GM19324 (cell line): ENCODE measurements around the gene TSPYL1.
A peak's percentile ranks its signal among the peaks of the same experiment; 100 is the strongest.

Source experiments
- ATAC-seq: cut with Tn5 transposase; IDR thresholded peaks from one replicate; pipeline ENCODE4 v1.9.1; 2021; ENCODE audit warnings: mild to moderate bottlenecking, moderate library complexity; ENCODE audit not compliant: unreplicated experiment, low FRiP score

Gene TSPYL1

DNA sequence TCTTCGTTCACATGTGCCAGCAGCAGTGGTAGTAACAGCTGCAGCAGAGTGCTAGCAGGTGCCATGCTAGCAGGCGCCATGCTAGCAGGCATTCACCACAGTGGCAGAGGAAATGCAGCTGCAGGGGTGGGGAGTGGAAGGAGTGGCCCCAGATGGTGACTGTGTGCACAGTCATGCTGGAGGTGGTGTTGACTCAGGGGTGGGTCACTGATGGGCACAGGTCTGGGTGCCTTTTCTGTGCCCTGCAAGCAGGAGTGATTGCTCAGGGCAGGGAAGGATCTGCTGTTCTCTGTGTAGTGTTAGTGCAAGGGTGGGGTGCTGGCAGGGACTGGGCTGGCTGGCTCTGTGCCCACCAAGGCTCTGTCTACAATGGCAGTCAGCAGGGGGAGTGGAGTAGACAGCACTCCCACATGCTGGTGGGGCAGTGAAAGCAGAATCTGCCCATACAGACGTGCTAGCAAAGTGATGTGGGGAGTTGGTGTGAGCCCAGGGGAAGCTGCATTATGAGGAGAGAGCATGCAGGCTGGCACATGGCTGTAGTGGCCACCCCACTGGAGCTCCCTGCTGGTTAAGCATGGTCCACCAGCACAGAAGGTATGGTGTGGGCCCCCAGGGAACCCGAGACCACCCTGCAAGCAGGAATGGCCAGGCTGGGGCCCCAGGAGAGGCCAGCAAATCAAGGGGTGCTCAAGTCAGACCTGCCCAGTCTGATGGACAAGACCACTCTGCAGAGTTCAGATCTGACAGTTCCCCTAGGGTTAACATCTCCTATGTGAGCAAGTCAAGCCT, 14.5 kb downstream of the TSPYL1 start:
- no peak for ATAC-seq

DNA sequence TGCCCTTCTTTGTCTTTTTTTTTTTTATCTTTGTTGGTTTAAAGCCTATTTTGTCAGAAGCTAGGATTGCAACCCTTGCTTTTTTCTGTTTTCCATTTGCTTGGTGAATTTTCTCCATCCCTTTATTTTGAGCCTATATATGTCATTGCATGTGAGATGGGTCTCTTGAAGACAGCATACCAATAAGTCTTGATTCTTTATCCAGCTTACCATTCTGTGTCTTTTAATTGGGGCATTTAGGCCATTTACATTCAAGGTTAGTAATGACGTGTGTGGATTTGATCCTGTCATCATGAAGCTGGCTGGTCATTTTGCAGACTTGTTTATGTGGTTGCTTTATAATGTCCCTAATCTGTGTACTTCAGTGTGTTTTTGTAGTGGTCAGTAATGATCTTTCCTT, 16.4 kb downstream of the TSPYL1 start:
- no peak for ATAC-seq

- no peak for ATAC-seq
These were observed 21.2 kb downstream of the TSPYL1 start for GRCh38 chr6:116258520-116258919.

DNA sequence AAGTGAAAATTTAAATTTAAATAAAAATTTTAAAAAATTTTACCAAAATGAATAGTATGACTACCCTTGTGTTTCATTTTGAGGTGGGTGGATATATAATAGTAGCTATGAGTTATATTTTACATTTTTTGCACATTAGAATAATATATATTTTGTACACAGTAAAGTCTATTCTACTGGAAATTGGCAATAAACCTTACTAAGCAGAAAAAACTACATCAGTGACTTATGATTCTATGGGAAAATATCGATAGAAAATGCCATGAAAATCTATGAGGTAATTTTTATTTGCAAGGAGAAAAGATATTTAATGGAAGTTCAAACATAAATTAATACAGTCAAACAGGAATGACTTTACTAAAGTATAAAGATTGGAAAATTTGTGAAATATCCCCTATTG, 23.0 kb downstream of the TSPYL1 start:
- no peak for ATAC-seq

- ATAC-seq, result no peak
These were observed 24.4 kb downstream of the TSPYL1 start for GRCh38 chr6:116255246-116255800.

DNA sequence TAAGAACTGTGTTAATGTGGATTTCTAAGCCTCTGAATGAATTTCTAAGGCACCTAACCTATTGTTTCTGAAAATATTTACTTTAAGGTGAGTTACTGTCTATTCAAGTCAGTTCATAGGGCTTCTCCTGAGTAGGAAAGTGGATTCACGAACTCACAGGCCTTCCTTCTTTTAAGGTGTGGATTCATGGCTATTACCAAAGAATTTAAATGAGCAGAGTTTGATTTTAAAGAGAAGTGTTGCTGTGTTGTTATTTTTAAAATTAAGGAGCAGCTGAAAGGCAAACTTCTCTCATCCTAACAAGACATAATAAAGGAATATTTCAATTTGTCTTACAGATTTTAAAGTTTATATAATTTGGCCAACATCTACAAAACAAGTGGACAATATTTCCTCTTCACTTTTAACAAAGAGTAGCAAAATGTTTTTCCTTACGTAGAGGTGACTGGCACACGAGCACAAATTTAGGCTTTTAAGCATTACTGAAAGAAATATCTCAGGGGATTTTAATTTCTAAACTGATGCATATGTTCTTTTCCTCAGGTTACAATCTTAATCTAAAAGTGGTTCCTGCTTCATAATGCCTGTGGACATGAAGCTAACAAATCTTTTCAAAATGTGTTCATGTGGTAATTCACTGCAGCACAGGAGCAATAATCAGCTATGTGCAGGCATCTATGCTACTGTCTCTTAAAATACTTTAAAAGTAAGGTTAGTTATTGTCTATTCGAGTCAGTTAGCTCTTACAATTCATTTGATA, 25.3 kb downstream of the TSPYL1 start:
- ATAC-seq, result peak; percentile 23

GRCh38 chr6:116253505-116254296, 26.0 kb downstream of the TSPYL1 start, which contains the start of gene TSPYL4:
Gene TSPYL4 (minus strand): TSS chr6:116254075. CDS start chr6:116254008, 67 bp downstream.
- ATAC-seq, result peak; percentile 100

- ATAC-seq, result no peak
These were observed 26.6 kb downstream of the TSPYL1 start for GRCh38 chr6:116253188-116253504.

DNA sequence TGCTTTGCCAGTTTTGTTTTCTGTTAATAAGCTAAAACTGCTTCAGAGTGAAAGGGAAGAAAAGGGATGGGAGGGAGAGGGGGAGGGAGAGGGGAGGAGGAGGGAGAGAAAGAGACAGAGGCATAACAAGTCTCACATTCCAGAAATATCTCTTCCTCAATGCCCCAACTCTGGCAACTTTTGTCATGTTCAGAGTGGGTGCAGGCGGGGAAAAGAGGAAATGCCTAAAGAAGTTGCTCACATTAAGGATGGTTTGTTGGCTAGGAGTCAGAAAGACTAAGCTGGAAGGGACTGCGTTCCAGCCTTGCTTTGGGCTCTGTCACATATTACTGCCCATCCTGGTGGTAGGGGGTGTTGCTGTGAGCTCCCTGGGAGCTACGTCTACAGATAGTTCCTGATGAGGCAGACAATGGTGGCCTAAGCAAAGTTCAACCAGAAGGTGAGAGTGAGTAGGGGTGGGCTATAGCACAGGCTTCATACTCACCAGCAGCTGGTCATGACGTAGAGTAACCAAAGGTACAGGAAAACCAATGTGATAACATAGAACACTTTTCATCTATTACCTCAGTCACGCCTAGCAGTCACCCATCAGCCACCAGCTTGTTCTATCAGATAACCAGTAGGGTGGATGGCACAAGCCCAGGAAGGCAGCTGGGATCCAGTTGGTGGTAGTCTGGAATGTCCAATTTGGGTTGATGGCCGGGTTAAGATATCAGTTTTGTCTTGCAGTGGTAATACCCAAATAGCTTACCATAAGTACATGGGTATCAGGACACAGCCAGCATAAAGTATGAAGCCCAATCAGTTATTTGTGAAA, 28.0 kb downstream of the TSPYL1 start:
- no peak for ATAC-seq

GRCh38 chr6:116248577-116248976, 31.2 kb downstream of the TSPYL1 start:
- no peak for ATAC-seq

DNA sequence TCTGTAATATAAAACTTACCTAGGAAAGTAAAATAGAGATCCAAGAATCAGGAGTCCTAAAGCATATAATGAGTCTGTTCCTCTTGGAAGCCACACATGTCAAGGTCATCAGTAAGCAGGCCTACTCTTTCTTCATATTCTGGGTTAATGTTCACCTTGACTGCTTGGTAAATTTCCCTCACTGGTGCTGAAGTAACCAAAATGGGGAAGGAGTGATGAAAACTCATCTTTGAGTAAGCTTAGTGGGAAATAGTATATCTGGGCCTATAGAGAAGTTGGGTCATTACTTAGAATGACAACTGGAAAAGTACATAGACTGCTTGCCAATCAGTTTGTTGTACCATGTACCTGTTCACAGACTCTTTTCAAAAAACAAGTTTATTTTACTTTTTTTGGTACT, 32.4 kb downstream of the TSPYL1 start:
- no peak for ATAC-seq

- no peak for ATAC-seq
These were observed 33.6 kb downstream of the TSPYL1 start for GRCh38 chr6:116246089-116246488.

DNA sequence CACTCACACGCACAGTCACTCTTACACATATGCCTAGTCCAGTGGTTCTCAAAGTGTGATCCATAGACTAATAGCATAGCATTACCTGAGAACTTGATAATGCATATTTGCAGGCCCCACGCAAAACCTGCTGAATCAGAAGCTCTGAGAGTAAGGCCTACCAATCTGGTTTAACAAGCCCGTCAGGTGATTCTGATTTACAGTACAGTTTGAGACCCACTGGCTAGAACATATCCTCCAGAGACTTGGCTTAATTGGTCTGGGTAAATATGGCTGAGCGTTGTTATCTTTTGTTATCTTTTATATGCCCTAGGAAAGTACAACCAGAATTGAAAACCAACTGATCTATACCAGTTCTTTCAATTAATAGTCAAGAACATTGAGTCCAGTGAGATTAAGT, 35.4 kb downstream of the TSPYL1 start:
- ATAC-seq, result no peak

DNA sequence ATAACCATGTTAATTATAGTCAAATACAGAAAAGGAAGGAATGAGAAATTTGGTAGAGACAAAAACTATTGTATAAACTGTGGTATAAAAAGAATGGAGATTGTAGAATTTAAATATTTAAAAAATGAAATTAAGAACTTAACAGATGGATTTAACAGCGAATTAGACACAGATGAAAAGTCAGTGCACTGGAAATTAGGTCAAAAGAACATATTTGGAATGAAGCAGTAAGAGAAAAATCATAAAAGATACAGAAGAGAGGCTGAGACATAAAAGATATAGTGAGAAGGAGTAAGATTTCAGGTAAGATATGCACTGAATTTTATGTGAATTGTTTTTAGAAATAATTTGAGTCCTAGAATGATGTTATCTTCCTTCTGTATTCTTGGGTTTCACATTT, 39.9 kb downstream of the TSPYL1 start:
- ATAC-seq, result no peak

DNA sequence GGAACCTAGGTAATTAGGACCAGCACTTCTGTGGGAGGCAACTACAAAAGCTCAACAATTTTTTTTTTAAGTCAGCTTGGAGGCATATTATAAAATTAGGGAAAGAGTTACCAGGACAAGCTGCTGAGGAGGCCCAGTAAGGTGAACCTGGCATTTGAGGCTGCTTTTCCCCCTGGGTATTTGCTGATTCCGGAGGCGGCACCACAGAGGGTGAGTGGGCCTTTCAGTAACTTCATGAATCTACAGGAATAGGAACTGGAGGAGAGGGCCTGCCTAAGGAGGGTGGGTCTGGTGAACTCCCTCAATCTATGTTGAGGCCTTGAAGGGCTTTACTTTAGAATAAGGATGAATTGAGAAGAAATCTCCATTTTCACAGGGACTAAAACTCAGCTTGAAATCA, 40.5 kb downstream of the TSPYL1 start:
- ATAC-seq, result no peak

DNA sequence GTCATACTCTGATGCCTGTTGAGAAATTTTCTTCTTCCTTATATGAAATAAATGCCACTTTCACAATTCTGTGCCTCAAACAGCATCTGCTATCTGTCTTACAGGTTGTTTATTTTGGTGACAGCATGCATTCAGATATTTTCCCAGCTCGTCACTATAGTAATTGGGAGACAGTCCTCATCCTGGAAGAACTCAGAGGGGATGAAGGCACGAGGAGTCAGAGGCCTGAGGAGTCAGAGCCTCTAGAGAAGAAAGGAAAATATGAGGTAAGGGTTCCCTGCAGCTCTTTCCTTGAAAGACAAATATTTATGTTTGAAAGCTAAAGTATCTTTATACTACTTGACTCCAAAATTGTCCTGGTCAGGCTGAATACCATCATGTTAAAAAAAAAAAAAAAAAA, 41.6 kb downstream of the TSPYL1 start:
- no peak for ATAC-seq

GRCh38 chr6:116234689-116235088, 45.0 kb downstream of the TSPYL1 start:
- ATAC-seq, result no peak

DNA sequence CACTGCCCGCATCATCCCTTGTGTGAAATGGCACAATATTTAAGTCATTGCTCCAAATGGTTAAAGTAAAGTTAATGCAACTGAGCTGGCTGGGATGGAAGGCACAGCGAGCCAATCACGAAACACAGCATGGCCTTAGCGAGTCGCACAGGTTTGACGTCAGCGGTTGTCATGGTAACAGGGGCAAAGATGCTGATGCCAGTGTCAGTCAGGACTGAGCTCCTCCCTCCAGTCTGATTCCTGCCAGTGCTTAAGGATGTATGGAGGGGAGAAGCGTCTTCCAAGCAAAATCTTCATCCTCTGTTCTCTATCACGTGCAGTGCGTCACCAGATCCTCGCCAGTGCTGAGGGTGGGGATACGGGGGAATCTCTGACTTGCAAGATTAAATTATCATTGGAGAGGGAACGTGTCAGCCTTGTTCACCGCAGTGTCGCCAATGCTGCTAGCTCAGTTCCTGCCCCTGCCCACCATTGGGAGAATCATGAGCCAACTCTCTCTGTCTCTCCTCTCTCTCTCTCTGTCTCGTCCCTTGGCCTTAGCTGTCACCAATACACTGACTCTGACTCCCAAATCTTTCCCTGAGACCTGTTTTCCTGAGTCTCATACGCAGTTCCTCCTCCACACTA, 50.3 kb downstream of the TSPYL1 start:
- ATAC-seq, result no peak
